Measurements from ENCODE around the gene APBA2. TPM values are rescaled to one million over a fixed set of nuclear protein-coding genes. Genes with fewer than 3 reads are reported as not detected.

The APBA2 gene
- total RNA-seq, 1 donor from 2014 or later: 0.38 TPM

GRCh38 chr15:28984421-28985315 lies 98.9 kb downstream of the APBA2 start:
- Histone ChIP-seq H3K36me3 (no peaks in the 10 kb centered on the region), H3K4me3 (no peak overlapping the region), H3K27ac (replicated peaks) (no peak overlapping the region), H3K9me3 (replicated peaks) (no peaks in the 10 kb centered on the region), H3K27me3 (ENCODE audit: low read depth) (no peaks in the 10 kb centered on the region), H3K4me1 (no peaks in the 10 kb centered on the region)
- intact Hi-C loops (cut with micrococcal nuclease): no loop called here
- no peak for TF ChIP-seq CTCF (IDR thresholded peaks at IDR 0.05; ENCODE audit: borderline replicate concordance)
- DNase-seq: no peak

GRCh38 chr15:28985316-28985645 lies 99.5 kb downstream of the APBA2 start:
- no peak for DNase-seq
- intact Hi-C loops (cut with micrococcal nuclease): no loop called here
- Histone ChIP-seq H3K9me3 (replicated peaks) (no peaks in the 10 kb centered on the region), H3K4me1 (no peaks in the 10 kb centered on the region), H3K27me3 (ENCODE audit: low read depth) (no peaks in the 10 kb centered on the region), H3K27ac (replicated peaks) (no peak overlapping the region), H3K4me3 (no peak overlapping the region), H3K36me3 (no peaks in the 10 kb centered on the region)
- no peak for TF ChIP-seq CTCF (IDR thresholded peaks at IDR 0.05; ENCODE audit: borderline replicate concordance)

GRCh38 chr15:28985691-28986090 lies 99.9 kb downstream of the APBA2 start:
- intact Hi-C loops (cut with micrococcal nuclease): no loop called here
- no peak for DNase-seq

GRCh38 chr15:28986108-28986507 lies 100.3 kb downstream of the APBA2 start:
- intact Hi-C loops (cut with micrococcal nuclease): no loop called here
- no peak for TF ChIP-seq CTCF (IDR thresholded peaks at IDR 0.05; ENCODE audit: borderline replicate concordance)

More at GRCh38 chr15:28985691-28986090, 99.9 kb downstream of the APBA2 start:
- Histone ChIP-seq H3K4me3 (no peak overlapping the region), H3K27me3 (ENCODE audit: low read depth) (no peaks in the 10 kb centered on the region), H3K9me3 (replicated peaks) (no peaks in the 10 kb centered on the region), H3K36me3 (no peaks in the 10 kb centered on the region), H3K4me1 (no peaks in the 10 kb centered on the region), H3K27ac (replicated peaks) (no peak overlapping the region)
- TF ChIP-seq CTCF (IDR thresholded peaks at IDR 0.05; ENCODE audit: borderline replicate concordance): no peak

GRCh38 chr15:28986726-28987125 lies 101.0 kb downstream of the APBA2 start:
- no peak for TF ChIP-seq CTCF (IDR thresholded peaks at IDR 0.05; ENCODE audit: borderline replicate concordance)
- H3K36me3 ChIP-seq: no peaks in the 10 kb centered on the region
- H3K4me1 ChIP-seq: no peaks in the 10 kb centered on the region
- no peaks in the 10 kb centered on the region for H3K27me3 ChIP-seq (ENCODE audit: low read depth)
- intact Hi-C loops (cut with micrococcal nuclease): no loop called here
- no peak for DNase-seq
- H3K4me3 ChIP-seq: no peak overlapping the region
- no peak overlapping the region for H3K27ac ChIP-seq (replicated peaks)
- H3K9me3 ChIP-seq (replicated peaks): no peaks in the 10 kb centered on the region

More at GRCh38 chr15:28986108-28986507, 100.3 kb downstream of the APBA2 start:
- Histone ChIP-seq H3K9me3 (replicated peaks) (no peaks in the 10 kb centered on the region), H3K27me3 (ENCODE audit: low read depth) (no peaks in the 10 kb centered on the region), H3K4me3 (no peak overlapping the region), H3K4me1 (no peaks in the 10 kb centered on the region), H3K27ac (replicated peaks) (no peak overlapping the region), H3K36me3 (no peaks in the 10 kb centered on the region)
- no peak for DNase-seq

All from left ventricle myocardium inferior (tissue), 1 donor.